ENCODE data around the gene FOXP1. TPM values are rescaled to one million over a fixed set of nuclear protein-coding genes. Genes with fewer than 3 reads are reported as not detected.

The FOXP1 gene
- total RNA-seq, 1 donor from 2014 or later = 33.2 TPM

DNA sequence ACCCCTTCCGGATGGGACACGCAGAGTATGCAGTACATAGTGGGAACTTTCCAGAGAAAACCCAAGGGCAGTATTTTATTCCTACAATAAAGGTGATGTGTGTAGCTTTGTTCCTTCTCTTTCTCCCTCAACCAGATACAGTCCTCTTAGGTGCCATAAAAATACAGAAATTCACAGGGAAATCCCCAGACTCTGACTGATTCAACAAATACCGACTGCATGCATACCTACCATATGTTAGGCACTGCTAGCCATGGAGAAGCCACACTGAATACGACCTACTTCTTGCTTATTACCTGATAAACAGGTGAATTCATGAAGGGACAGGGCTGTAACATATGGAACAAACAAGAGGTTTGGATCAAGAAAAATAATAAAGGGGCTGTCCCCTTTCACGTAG lies 228.5 kb downstream of the FOXP1 start:
- H3K27me3 ChIP-seq (ENCODE audit: control insufficient read depth, insufficient read depth, low read length) = no peaks in the 10 kb centered on the region
- no peaks in the 10 kb centered on the region for H3K36me3 ChIP-seq (ENCODE audit: control insufficient read depth, insufficient read depth, low read length)
- DNase-seq (ENCODE audit: low read depth) = no peak
- FAIRE-seq = no peak
- no peak overlapping the region for H3K4me3 ChIP-seq (ENCODE audit: low read depth, low read length)
- TF ChIP-seq, protein P1, sequence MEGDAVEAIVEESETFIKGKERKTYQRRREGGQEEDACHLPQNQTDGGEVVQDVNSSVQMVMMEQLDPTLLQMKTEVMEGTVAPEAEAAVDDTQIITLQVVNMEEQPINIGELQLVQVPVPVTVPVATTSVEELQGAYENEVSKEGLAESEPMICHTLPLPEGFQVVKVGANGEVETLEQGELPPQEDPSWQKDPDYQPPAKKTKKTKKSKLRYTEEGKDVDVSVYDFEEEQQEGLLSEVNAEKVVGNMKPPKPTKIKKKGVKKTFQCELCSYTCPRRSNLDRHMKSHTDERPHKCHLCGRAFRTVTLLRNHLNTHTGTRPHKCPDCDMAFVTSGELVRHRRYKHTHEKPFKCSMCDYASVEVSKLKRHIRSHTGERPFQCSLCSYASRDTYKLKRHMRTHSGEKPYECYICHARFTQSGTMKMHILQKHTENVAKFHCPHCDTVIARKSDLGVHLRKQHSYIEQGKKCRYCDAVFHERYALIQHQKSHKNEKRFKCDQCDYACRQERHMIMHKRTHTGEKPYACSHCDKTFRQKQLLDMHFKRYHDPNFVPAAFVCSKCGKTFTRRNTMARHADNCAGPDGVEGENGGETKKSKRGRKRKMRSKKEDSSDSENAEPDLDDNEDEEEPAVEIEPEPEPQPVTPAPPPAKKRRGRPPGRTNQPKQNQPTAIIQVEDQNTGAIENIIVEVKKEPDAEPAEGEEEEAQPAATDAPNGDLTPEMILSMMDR (IDR thresholded peaks at IDR 0.05; ENCODE audit: insufficient read depth, low read length, severe bottlenecking) = no peak

DNA sequence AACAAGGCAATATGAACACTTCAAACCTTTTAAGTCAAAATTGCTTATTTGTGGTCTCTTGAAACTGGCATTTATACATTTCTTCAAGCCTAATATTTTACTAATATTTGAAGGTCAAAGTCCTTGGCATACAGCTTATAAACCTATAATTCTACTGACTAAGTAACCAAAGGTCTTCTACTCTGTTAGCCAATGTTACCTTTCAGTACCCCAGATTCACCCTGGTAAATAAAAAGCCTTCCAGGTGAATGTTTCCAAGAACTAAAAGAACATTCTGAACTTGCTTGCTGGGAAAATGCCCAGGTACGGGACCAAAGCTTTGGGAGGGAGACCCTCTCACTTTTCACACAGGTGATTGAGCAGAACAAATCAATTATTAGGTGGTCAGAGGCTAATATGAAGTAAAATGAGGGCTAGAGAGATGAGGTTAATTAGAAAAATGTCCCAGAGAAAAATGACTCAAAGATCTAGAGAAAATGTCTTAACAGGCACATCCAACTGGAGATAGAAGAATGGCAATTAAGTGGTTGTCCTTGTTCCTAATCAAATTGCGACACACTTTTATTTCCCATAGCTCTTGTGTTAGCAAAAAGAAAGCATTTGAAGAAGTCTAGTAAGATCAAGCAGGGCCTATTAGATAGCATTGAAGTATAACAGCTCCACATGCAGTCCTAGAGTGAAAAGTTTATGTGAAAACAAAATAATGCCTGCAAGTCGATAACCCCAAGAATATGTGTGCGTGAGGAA lies 232.0 kb downstream of the FOXP1 start:
- Histone ChIP-seq H3K4me3 (ENCODE audit: low read depth, low read length) (no peak overlapping the region), H3K27me3 (ENCODE audit: control insufficient read depth, insufficient read depth, low read length) (no peaks in the 10 kb centered on the region), H3K36me3 (ENCODE audit: control insufficient read depth, insufficient read depth, low read length) (no peaks in the 10 kb centered on the region)
- FAIRE-seq (no peak), DNase-seq (ENCODE audit: low read depth) (no peak)
- TF ChIP-seq, protein P1 (IDR thresholded peaks at IDR 0.05; ENCODE audit: insufficient read depth, low read length, severe bottlenecking) = no peak

- FAIRE-seq (no peak), DNase-seq (ENCODE audit: low read depth) (no peak)
- Histone ChIP-seq H3K36me3 (ENCODE audit: control insufficient read depth, insufficient read depth, low read length) (no peaks in the 10 kb centered on the region), H3K4me3 (ENCODE audit: low read depth, low read length) (no peak overlapping the region), H3K27me3 (ENCODE audit: control insufficient read depth, insufficient read depth, low read length) (no peaks in the 10 kb centered on the region)
- TF ChIP-seq, protein P1 (IDR thresholded peaks at IDR 0.05; ENCODE audit: insufficient read depth, low read length, severe bottlenecking) = no peak
Observed at GRCh38 chr3:71350998-71351397, 232.5 kb downstream of the FOXP1 start.

DNA sequence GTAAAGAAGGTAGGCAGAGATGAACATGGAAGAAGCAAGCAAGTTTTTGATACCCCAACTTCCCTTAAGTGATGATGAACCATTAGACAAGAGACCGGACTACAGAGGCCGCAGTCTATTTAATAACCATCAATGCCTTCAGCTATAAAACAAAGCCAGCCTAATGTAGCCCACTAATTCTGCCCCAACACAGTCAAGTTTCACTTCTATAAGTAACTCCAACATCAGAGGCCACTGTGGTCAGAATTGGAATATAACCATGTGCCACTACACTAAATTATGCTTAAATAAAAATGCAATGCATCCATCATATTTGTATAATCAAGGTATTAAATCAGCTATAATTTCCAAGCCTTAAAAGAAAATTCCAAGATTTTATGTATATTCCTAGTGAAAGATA lies 234.7 kb downstream of the FOXP1 start:
- no peak for FAIRE-seq
- TF ChIP-seq, protein P1 (IDR thresholded peaks at IDR 0.05; ENCODE audit: insufficient read depth, low read length, severe bottlenecking) = no peak

GRCh38 chr3:71348001-71348632 lies 235.4 kb downstream of the FOXP1 start:
- Histone ChIP-seq H3K36me3 (ENCODE audit: control insufficient read depth, insufficient read depth, low read length) (no peaks in the 10 kb centered on the region), H3K27me3 (ENCODE audit: control insufficient read depth, insufficient read depth, low read length) (no peaks in the 10 kb centered on the region), H3K4me3 (ENCODE audit: low read depth, low read length) (no peak overlapping the region)
- TF ChIP-seq, protein P1 (IDR thresholded peaks at IDR 0.05; ENCODE audit: insufficient read depth, low read length, severe bottlenecking) = no peak
- FAIRE-seq = no peak
- DNase-seq (ENCODE audit: low read depth) = no peak

More for the DNA sequence above, 234.7 kb downstream of the FOXP1 start:
- no peak overlapping the region for H3K4me3 ChIP-seq (ENCODE audit: low read depth, low read length)
- DNase-seq (ENCODE audit: low read depth) = no peak
- no peaks in the 10 kb centered on the region for H3K27me3 ChIP-seq (ENCODE audit: control insufficient read depth, insufficient read depth, low read length)
- no peaks in the 10 kb centered on the region for H3K36me3 ChIP-seq (ENCODE audit: control insufficient read depth, insufficient read depth, low read length)

Measured in bronchial epithelial cell (primary cell).